HepG2 (cell line): ENCODE measurements around the gene ORC4. TPM values are rescaled to one million over a fixed set of nuclear protein-coding genes. Genes with fewer than 3 reads are reported as not detected.

Experiments
- ATAC-seq: fragments of 200-7000 bp; cut with Tn5 transposase; 3 replicates; pipeline ENCODE4 v1.9.1; 2020; ENCODE audit warnings: mild to moderate bottlenecking, moderate library complexity
- BruUV-seq: library from RNA; stranded (reverse); fragments of 400-500 nt; replicated peaks from 2 replicates; lab custom pipeline; 2021; lab: Mats Ljungman, UMichigan
- CTCF ChIA-PET: fragments of 300-600 bp; formaldehyde crosslinking; extraction: SDS; loops from one replicate; lab custom pipeline; 2021; ENCODE audit warnings: low total read pairs, inconsistent platforms, low intra/inter-chr PET ratio; lab: Yijun Ruan, JAX
- POLR2A ChIA-PET: fragments of 350-600 bp; sonication (Branson Sonifier 250); formaldehyde crosslinking; loops from one replicate; lab custom pipeline; 2020; ENCODE audit warnings: antibody characterized with exemption, inconsistent platforms; lab: Yijun Ruan, JAX
- DNase-seq: peaks from one replicate; pipeline ENCODE4 v3.0.0-alpha.2; 2015; ENCODE audit warnings: low spot score
- FAIRE-seq: peaks from 3 replicates; lab custom pipeline; 2011; peaks lifted over from hg19 to GRCh38; lab: Jason Lieb, UNC
- H2AFZ ChIP-seq: one replicate; pipeline ENCODE4 v1.6.1; 2011; ENCODE audit warnings: low read length, inconsistent platforms
- H3K27ac ChIP-seq: fragments of 300-600 bp; 3 replicates; pipeline ENCODE4 v1.8.0; 2011; ENCODE audit warnings: mixed run types, mild to moderate bottlenecking, mixed read lengths, low read length, inconsistent platforms; ENCODE audit not compliant: insufficient read depth; ENCODE audit errors: extremely low read length
- H3K27me3 ChIP-seq, 2 experiments: fragments of 200-600 bp in 1 of 2; 2 replicates in 1 of 2; 3 replicates in 1 of 2; pipeline versions ENCODE4 v1.6.0 to v1.8.0; 2011; ENCODE audit warnings: low read length in 2 of 2, mild to moderate bottlenecking in 2 of 2, moderate library complexity in 2 of 2, inconsistent platforms in 1 of 2; ENCODE audit not compliant: insufficient read depth in 2 of 2, control insufficient read depth in 1 of 2
- H3K36me3 ChIP-seq, 2 experiments: fragments of 200-600 bp in 1 of 2; replicated peaks in 1 of 2; 2 replicates in 1 of 2; 3 replicates in 1 of 2; pipeline versions ENCODE4 v1.5.1 to v1.8.0; 2011; ENCODE audit warnings: low read length in 2 of 2, inconsistent platforms in 1 of 2; ENCODE audit not compliant: insufficient read depth in 2 of 2, control insufficient read depth in 1 of 2
- H3K4me1 ChIP-seq: 2 replicates; pipeline ENCODE4 v1.5.1; 2012; ENCODE audit warnings: low read length, inconsistent platforms; ENCODE audit not compliant: insufficient read depth
- H3K4me2 ChIP-seq: 2 replicates; pipeline ENCODE4 v1.6.0; 2011; ENCODE audit warnings: low read depth, low read length, inconsistent platforms
- H3K4me3 ChIP-seq, 3 experiments: fragments of 200-600 bp in 1 of 3; sonication (generic), shearing (Covaris generic) in 1 of 3; replicated peaks in 1 of 3; 2 replicates each; pipeline ENCODE4 v1.5.1; 2011 to 2016; ENCODE audit warnings: low read length in 3 of 3, inconsistent platforms in 2 of 3, low read depth in 2 of 3, mild to moderate bottlenecking in 2 of 3, control low read depth in 1 of 3, mixed read lengths in 1 of 3; ENCODE audit not compliant: insufficient read depth in 1 of 3
- H3K79me2 ChIP-seq: one replicate; pipeline ENCODE4 v1.6.1; 2011; ENCODE audit warnings: low read length, inconsistent platforms; ENCODE audit not compliant: insufficient read depth
- H3K9ac ChIP-seq: 2 replicates; pipeline ENCODE4 v1.6.0; 2011; ENCODE audit warnings: mild to moderate bottlenecking, low read depth, low read length, inconsistent platforms; ENCODE audit not compliant: insufficient read depth
- H3K9me3 ChIP-seq: 2 replicates; pipeline ENCODE4 v1.5.1; 2012; ENCODE audit warnings: mild to moderate bottlenecking, low read length
- H4K20me1 ChIP-seq: 2 replicates; pipeline ENCODE4 v1.6.0; 2011; ENCODE audit warnings: inconsistent platforms, mild to moderate bottlenecking, low read length, moderate library complexity; ENCODE audit not compliant: insufficient read depth
- KDM4B ChIP-seq: sonication (generic); formaldehyde crosslinking; IDR thresholded peaks from 2 replicates; pipeline ENCODE4 v1.4.0; 2020; ENCODE audit warnings: missing genetic modification reagents
- MED1 ChIP-seq: sonication (generic); formaldehyde crosslinking; IDR thresholded peaks from 2 replicates; pipeline ENCODE4 v1.4.0; 2020; ENCODE audit warnings: missing genetic modification reagents
- PCBP1 ChIP-seq: fragments of 200-400 bp; formaldehyde crosslinking; IDR thresholded peaks from 2 replicates; pipeline ENCODE4 v1.6.1; 2017; ENCODE audit warnings: mild to moderate bottlenecking, low read depth, low read length, borderline replicate concordance
- TP53 ChIP-seq: sonication (generic); formaldehyde crosslinking; conservative IDR thresholded peaks from 2 replicates; pipeline ENCODE4 v1.4.0; 2020; ENCODE audit warnings: missing genetic modification reagents
- ZBTB42 ChIP-seq: sonication (generic); formaldehyde crosslinking; IDR thresholded peaks from 2 replicates; pipeline ENCODE4 v1.5.0; 2020; ENCODE audit warnings: mild to moderate bottlenecking, missing genetic modification reagents
- ZNF12 ChIP-seq: sonication (generic); formaldehyde crosslinking; IDR thresholded peaks from 2 replicates; pipeline ENCODE4 v1.5.0; 2020; ENCODE audit warnings: missing genetic modification reagents
- ZNF383 ChIP-seq: sonication (generic); formaldehyde crosslinking; IDR thresholded peaks from 2 replicates; pipeline ENCODE4 v1.4.0; 2020; ENCODE audit warnings: missing genetic modification reagents, mild to moderate bottlenecking, borderline replicate concordance
- ZNF431 ChIP-seq: sonication (generic); formaldehyde crosslinking; IDR thresholded peaks from 2 replicates; pipeline ENCODE4 v1.9.0; 2022; ENCODE audit warnings: missing genetic modification reagents, low read depth, mild to moderate bottlenecking, borderline replicate concordance
- ZNF446 ChIP-seq: sonication (generic); formaldehyde crosslinking; IDR thresholded peaks from 2 replicates; pipeline ENCODE4 v1.5.0; 2020; ENCODE audit warnings: mild to moderate bottlenecking, missing genetic modification reagents
- ZNF550 ChIP-seq: sonication (generic); formaldehyde crosslinking; IDR thresholded peaks from 2 replicates; pipeline ENCODE4 v1.4.0; 2020; ENCODE audit warnings: mild to moderate bottlenecking, missing genetic modification reagents, borderline replicate concordance
- WGBS: methylation state at CpG from one replicate; pipeline ENCODE4 v1.1.6; 2017; ENCODE audit warnings: low lambda C conversion rate; 5-methylcytosine and 5-hydroxymethylcytosine counted together
- in situ Hi-C: cut with HindIII; loops from 2 replicates; pipeline ENCODE4 v1.10.0; 2017; ENCODE audit warnings: low pct_unique_long_range_greater_than_20kb; ENCODE audit not compliant: extremely low pct_ligation_motif_present
- intact Hi-C: fragments of 100-400 bp; cut with micrococcal nuclease; formaldehyde crosslinking; loops from one replicate; pipeline ENCODE4 v1.10.0; 2022; ENCODE audit not compliant: unreplicated experiment
- polyA plus RNA-seq, 8 experiments: library from polyadenylated mRNA; depleted of rRNA in 3 of 8; stranded (reverse) in 7 of 8; unstranded in 1 of 8; fragments of >200 nt; fragmentation: Illumina TruSeq in 4 of 8; extraction: Trizol in 4 of 8; gene quantifications; 2 replicates each; pipeline versions ENCODE4 v1.2.1 to v1.2.3, GENCODE V29; 2011 to 2016; ENCODE audit warnings: low read depth in 4 of 8, missing spikeins in 1 of 8, mixed read lengths in 1 of 8; ENCODE audit not compliant: insufficient read depth in 1 of 8
- total RNA-seq, 5 experiments: library from RNA; depleted of rRNA; stranded (reverse); fragments of >200 nt; fragmentation: Illumina TruSeq; extraction: Trizol; gene quantifications; 2 replicates each; pipeline ENCODE4 v1.2.3, GENCODE V29; 2016; ENCODE audit warnings: low read depth in 1 of 5

ORC4 gene
- total and polyA plus RNA-seq, 2 of the 13 experiments (the other 11 are each of a cell fraction or from before 2014, with no cell fraction given): 28.6 to 84.8 TPM

DNA sequence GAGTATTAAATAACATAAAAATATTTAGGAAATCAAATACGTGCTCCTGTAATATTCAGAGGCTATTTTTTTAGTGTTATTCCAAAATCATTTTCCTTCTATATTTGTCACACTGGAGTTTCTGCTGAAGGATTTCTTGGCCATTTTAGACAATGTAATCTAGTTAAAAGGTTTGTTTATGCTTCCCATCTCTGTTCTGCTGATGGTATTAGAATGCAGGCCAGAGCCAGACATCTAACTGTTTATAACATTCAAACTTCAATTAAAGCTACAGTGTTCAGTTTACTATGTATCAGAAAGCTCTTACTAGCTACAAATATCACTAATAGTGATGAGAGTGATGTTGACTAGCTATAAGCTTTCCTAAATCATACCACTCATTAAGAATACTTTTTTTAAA, 8.2 kb upstream of the ORC4 start (continued):
- no peak for TF ChIP-seq ZNF383
- TF ChIP-seq ZNF446 (CRISPR knock-in tag): no peak
- no peak for TF ChIP-seq MED1 (CRISPR knock-in tag)
- no peak for TF ChIP-seq ZNF12 (CRISPR knock-in tag)

DNA sequence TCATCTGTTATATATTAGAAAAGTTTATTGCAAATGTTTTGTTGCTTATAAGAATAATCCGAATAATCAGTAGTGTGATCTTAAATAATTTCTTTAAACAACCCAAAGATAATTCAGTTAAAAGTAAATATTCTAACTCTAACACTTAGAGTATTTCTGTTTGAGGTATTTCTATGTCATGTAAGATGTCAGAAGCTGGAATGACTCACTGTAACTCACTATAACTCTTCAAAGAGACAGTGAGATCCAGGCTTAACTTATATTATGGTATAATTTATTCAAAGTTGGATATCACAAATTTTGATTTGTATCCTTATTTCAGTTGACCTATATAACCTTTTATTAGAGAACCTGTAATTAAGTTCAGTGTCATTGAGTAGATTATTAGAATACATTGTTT, 7.3 kb upstream of the ORC4 start:
- no peak for FAIRE-seq
- peaks cover 30% of the 10 kb centered on the region for H3K4me1 ChIP-seq
- H3K9me3 ChIP-seq: no peaks in the 10 kb centered on the region
- no peak for DNase-seq
- no peaks in the 10 kb centered on the region for H3K27me3 ChIP-seq
- H3K79me2 ChIP-seq: peaks cover 36% of the 10 kb centered on the region
- no peak overlapping the region for H3K9ac ChIP-seq
- no peaks in the 10 kb centered on the region; the same call in 1 of the 2 replicates for H4K20me1 ChIP-seq
- BruUV-seq: no TSS peak
- ATAC-seq: no peak
- H3K4me2 ChIP-seq: no peak overlapping the region
- no peaks in the 10 kb centered on the region for H3K36me3 ChIP-seq
- no peak overlapping the region for H2AFZ ChIP-seq
- intact Hi-C loops: no loop called here
- in situ Hi-C loops: no loop called here
- H3K4me3 ChIP-seq: no peak overlapping the region
- WGBS: 96% methylated on average over 1 of the region's 1 CpG
- H3K27ac ChIP-seq: no peak overlapping the region
- ChIA-PET POLR2A (no interaction called here), CTCF (no interaction called here)
- no peak for TF ChIP-seq ZNF431 (CRISPR knock-in tag)
- TF ChIP-seq ZBTB42 (CRISPR knock-in tag): no peak
- TF ChIP-seq PCBP1: no peak
- TF ChIP-seq TP53 (CRISPR knock-in tag): no peak
- TF ChIP-seq KDM4B: no peak
- TF ChIP-seq ZNF550 (CRISPR knock-in tag): no peak
- TF ChIP-seq, all 625 proteins: peak for 0
